GM18519 (cell line): ENCODE data around the gene STX2.
A peak's percentile ranks its signal among the peaks of the same experiment; 100 is the strongest.
"Not testable (repeated sequence)": the region's sequence is repeated elsewhere in the genome, so short reads cannot be mapped to it uniquely, and the experiment has no call there.

Source experiments
- ATAC-seq: cut with Tn5 transposase; IDR thresholded peaks from one replicate; pipeline ENCODE4 v1.9.1; 2021; ENCODE audit warnings: mild to moderate bottlenecking, moderate library complexity; ENCODE audit not compliant: unreplicated experiment, low FRiP score

STX2 gene

GRCh38 chr12:130770413-130771028, 68.5 kb downstream of the STX2 start:
- no peak for ATAC-seq

GRCh38 chr12:130768120-130768519, 70.9 kb downstream of the STX2 start:
- no peak for ATAC-seq

- ATAC-seq, result no peak
Observed at GRCh38 chr12:130766470-130766869, 72.6 kb downstream of the STX2 start.

- no peak for ATAC-seq
Observed at GRCh38 chr12:130765186-130765659, 73.8 kb downstream of the STX2 start.

- no peak for ATAC-seq
Observed at GRCh38 chr12:130764475-130765185, 74.4 kb downstream of the STX2 start.

GRCh38 chr12:130764073-130764472, 75.0 kb downstream of the STX2 start:
- ATAC-seq, result no peak

GRCh38 chr12:130762319-130762675, 76.8 kb downstream of the STX2 start:
- ATAC-seq, result no peak

GRCh38 chr12:130761537-130762318, 77.3 kb downstream of the STX2 start:
- peak; percentile 38 for ATAC-seq

GRCh38 chr12:130754234-130754901, 84.7 kb downstream of the STX2 start:
- no peak for ATAC-seq

GRCh38 chr12:130752692-130753230, 86.3 kb downstream of the STX2 start:
- no peak for ATAC-seq

- ATAC-seq, result not testable (repeated sequence)
Observed at GRCh38 chr12:130752037-130752436, 87.0 kb downstream of the STX2 start.

GRCh38 chr12:130748786-130749185, 90.3 kb downstream of the STX2 start:
- ATAC-seq, result no peak

- ATAC-seq, result peak; percentile 84
Observed at GRCh38 chr12:130747867-130748740, 90.9 kb downstream of the STX2 start.

- ATAC-seq, result no peak
Observed at GRCh38 chr12:130746546-130746945, 92.5 kb downstream of the STX2 start.

- no peak for ATAC-seq
Observed at GRCh38 chr12:130745921-130746320, 93.1 kb downstream of the STX2 start.

- no peak for ATAC-seq
Observed at GRCh38 chr12:130744274-130744673, 94.8 kb downstream of the STX2 start.

GRCh38 chr12:130743606-130744005, 95.4 kb downstream of the STX2 start:
- no peak for ATAC-seq

- ATAC-seq, result no peak
Observed at GRCh38 chr12:130743176-130743575, 95.9 kb downstream of the STX2 start.

- ATAC-seq, result no peak
Observed at GRCh38 chr12:130742716-130743115, 96.3 kb downstream of the STX2 start.

GRCh38 chr12:130742112-130742511, 96.9 kb downstream of the STX2 start:
- ATAC-seq, result no peak
